ENCODE data around the gene ACTG1.

DNA sequence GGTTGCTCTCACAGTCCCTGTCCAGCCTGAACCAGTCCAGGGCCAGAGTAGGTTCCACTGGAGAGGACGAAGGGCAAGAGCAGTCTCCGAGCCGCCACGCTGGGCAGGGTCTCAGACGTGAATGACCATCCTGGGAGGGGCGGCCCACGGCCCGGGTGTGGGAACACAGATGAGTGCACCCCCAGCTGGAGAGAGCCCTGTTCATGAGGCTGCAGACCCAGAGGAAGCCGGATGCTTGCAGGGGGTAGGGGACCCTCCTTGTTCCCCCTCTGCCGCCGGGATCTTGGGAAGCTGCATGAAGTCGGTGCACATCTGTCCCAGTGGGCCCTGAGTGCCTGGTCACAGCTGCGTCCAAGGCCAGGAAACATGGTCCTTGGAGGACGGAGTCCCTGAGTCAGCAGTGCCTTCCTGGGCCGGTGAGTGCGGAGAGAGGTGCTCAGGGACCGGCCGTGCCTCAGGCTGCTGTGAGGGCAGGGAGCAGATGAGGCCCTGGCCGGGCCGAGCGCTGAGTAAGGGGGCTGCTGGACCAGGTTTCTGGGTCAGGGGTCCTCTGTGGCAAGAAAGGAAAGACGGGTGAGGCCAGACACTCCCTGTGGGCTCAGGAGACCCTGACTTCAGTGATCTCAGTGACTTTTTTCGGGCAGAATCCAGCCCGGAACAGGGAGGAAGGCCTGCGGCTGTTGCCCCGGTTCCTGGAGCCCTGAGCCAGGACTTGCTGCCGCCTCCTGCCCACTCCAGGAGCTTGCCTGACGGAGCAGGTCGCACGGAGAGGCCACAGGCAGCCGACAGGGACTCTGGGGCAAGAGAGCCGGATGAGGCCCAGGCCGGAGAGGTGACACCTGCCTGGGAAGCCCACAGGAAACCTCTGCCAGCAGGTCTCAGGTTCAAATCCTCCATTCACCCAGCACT, 45.8 kb downstream of the ACTG1 start:
- TF ChIP-seq, protein P1, sequence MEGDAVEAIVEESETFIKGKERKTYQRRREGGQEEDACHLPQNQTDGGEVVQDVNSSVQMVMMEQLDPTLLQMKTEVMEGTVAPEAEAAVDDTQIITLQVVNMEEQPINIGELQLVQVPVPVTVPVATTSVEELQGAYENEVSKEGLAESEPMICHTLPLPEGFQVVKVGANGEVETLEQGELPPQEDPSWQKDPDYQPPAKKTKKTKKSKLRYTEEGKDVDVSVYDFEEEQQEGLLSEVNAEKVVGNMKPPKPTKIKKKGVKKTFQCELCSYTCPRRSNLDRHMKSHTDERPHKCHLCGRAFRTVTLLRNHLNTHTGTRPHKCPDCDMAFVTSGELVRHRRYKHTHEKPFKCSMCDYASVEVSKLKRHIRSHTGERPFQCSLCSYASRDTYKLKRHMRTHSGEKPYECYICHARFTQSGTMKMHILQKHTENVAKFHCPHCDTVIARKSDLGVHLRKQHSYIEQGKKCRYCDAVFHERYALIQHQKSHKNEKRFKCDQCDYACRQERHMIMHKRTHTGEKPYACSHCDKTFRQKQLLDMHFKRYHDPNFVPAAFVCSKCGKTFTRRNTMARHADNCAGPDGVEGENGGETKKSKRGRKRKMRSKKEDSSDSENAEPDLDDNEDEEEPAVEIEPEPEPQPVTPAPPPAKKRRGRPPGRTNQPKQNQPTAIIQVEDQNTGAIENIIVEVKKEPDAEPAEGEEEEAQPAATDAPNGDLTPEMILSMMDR (IDR thresholded peaks at IDR 0.05) = no peak
- no peak for TF ChIP-seq EZH2 (IDR thresholded peaks at IDR 0.05; ENCODE audit: borderline replicate concordance, insufficient read depth, low read depth, low read length, poor library complexity, severe bottlenecking)

Measured in B cell (primary cell).